CD8-positive, alpha-beta memory T cell (primary cell): ENCODE measurements around the gene SLC8A1. TPM values are rescaled to one million over a fixed set of nuclear protein-coding genes. Genes with fewer than 3 reads are reported as not detected.

Experiments used
- CTCF ChIA-PET: fragments of 350-600 bp; sonication (Branson Sonifier 250); formaldehyde crosslinking; loops from one replicate; lab custom pipeline; 2021; ENCODE audit warnings: antibody characterized with exemption; lab: Charles Lee
- POLR2A ChIA-PET: fragments of 350-600 bp; sonication (Branson Sonifier 250); formaldehyde crosslinking; loops from one replicate; lab custom pipeline; 2021; ENCODE audit warnings: antibody characterized with exemption; lab: Charles Lee
- DNase-seq, 5 donors: peaks; one replicate each; pipeline versions ENCODE4 v3.0.0 to v3.0.0-alpha.2; 2020 to 2022; ENCODE audit warnings: mixed read lengths in 1 of 5
- H3K27ac ChIP-seq: one replicate; pipeline ENCODE4 v1.7.0; 2013; ENCODE audit warnings: low read depth, mild to moderate bottlenecking, low read length, moderate library complexity
- H3K27me3 ChIP-seq: 2 replicates; pipeline ENCODE4 v1.7.0; 2013; ENCODE audit warnings: low read length, mild to moderate bottlenecking; ENCODE audit not compliant: insufficient read depth, poor library complexity, severe bottlenecking
- H3K36me3 ChIP-seq: 2 replicates; pipeline ENCODE4 v1.7.0; 2013; ENCODE audit warnings: mild to moderate bottlenecking, low read length, moderate library complexity; ENCODE audit not compliant: insufficient read depth
- H3K4me1 ChIP-seq: 2 replicates; pipeline ENCODE4 v1.7.0; 2013; ENCODE audit warnings: mild to moderate bottlenecking, low read length, moderate library complexity; ENCODE audit not compliant: insufficient read depth
- H3K4me3 ChIP-seq: 2 replicates; pipeline ENCODE4 v1.7.0; 2013; ENCODE audit warnings: mild to moderate bottlenecking, low read length
- H3K9me3 ChIP-seq: 2 replicates; pipeline ENCODE4 v1.7.0; 2013; ENCODE audit warnings: mild to moderate bottlenecking, low read length
- H3K27ac Mint-ChIP-seq, 8 donors: one replicate each; pipeline ENCODE4 v1.8.0; 2020 to 2021; ENCODE audit warnings: mixed read lengths in 8 of 8, mild to moderate bottlenecking in 6 of 8, inconsistent platforms in 3 of 8, moderate library complexity in 3 of 8
- H3K27me3 Mint-ChIP-seq, 2 donors: one replicate each; pipeline ENCODE4 v1.8.0; 2020 to 2021; ENCODE audit warnings: mixed read lengths in 2 of 2, mild to moderate bottlenecking in 1 of 2, moderate library complexity in 1 of 2
- H3K36me3 Mint-ChIP-seq, 3 donors: one replicate each; pipeline ENCODE4 v1.8.0; 2020 to 2021; ENCODE audit warnings: mixed read lengths in 3 of 3, inconsistent platforms in 1 of 3, mild to moderate bottlenecking in 1 of 3
- H3K4me1 Mint-ChIP-seq, 3 donors: one replicate each; pipeline ENCODE4 v1.8.0; 2020 to 2021; ENCODE audit warnings: mixed read lengths in 3 of 3, inconsistent platforms in 1 of 3, mild to moderate bottlenecking in 1 of 3
- H3K4me3 Mint-ChIP-seq, 7 donors: one replicate each; pipeline ENCODE4 v1.8.0; 2020 to 2021; ENCODE audit warnings: mixed read lengths in 7 of 7, mild to moderate bottlenecking in 6 of 7, moderate library complexity in 4 of 7, inconsistent platforms in 2 of 7
- H3K9me3 Mint-ChIP-seq, 5 donors: one replicate each; pipeline ENCODE4 v1.8.0; 2020 to 2022; ENCODE audit warnings: mixed read lengths in 5 of 5, mild to moderate bottlenecking in 3 of 5, moderate library complexity in 2 of 5, inconsistent platforms in 1 of 5
- polyA plus RNA-seq: library from polyadenylated mRNA; unstranded; fragments of 300-500 nt; fragmentation: Illumina TruSeq; gene quantifications from one replicate; pipeline ENCODE4 v1.2.3, GENCODE V29; 2021
- total RNA-seq, 2 experiments: library from RNA; stranded (reverse); gene quantifications; one replicate each; pipeline ENCODE4 v1.2.3, GENCODE V29; 2021

Gene SLC8A1
- total and polyA plus RNA-seq, 3 experiments from 2014 or later, result 0.15 to 0.22 TPM; not detected in 1

GRCh38 chr2:40360652-40361051 is 91.2 kb downstream of the SLC8A1 start:
- H3K4me1 Mint-ChIP-seq, result no peaks in the 10 kb centered on the region
- no peak for DNase-seq
- Histone ChIP-seq H3K27ac (no peak overlapping the region), H3K9me3 (no peaks in the 10 kb centered on the region), H3K4me3 (no peak overlapping the region), H3K4me1 (no peaks in the 10 kb centered on the region), H3K27me3 (no peaks in the 10 kb centered on the region), H3K36me3 (no peaks in the 10 kb centered on the region)
- H3K36me3 Mint-ChIP-seq, result no peaks in the 10 kb centered on the region
- ChIA-PET CTCF (no interaction called here), POLR2A (no interaction called here)
- H3K4me3 Mint-ChIP-seq, result no peak overlapping the region
- no peak overlapping the region for H3K27ac Mint-ChIP-seq
- peaks cover 0 to 6% (median 3%) of the 10 kb centered on the region in 5 donors for H3K9me3 Mint-ChIP-seq
- no peaks in the 10 kb centered on the region for H3K27me3 Mint-ChIP-seq

GRCh38 chr2:40359811-40360210 is 92.1 kb downstream of the SLC8A1 start:
- H3K27ac Mint-ChIP-seq, result no peak overlapping the region
- H3K27me3 ChIP-seq, result no peaks in the 10 kb centered on the region
- DNase-seq, result no peak
- no peak overlapping the region for H3K4me3 ChIP-seq
- H3K9me3 Mint-ChIP-seq, result peaks cover 0 to 6% (median 3%) of the 10 kb centered on the region in 5 donors
- H3K4me1 ChIP-seq, result no peaks in the 10 kb centered on the region
- no peaks in the 10 kb centered on the region for H3K9me3 ChIP-seq
- H3K36me3 Mint-ChIP-seq, result no peaks in the 10 kb centered on the region
- no peaks in the 10 kb centered on the region for H3K27me3 Mint-ChIP-seq
- no peak overlapping the region for H3K4me3 Mint-ChIP-seq
- CTCF ChIA-PET, result no interaction called here
- no peaks in the 10 kb centered on the region for H3K36me3 ChIP-seq
- POLR2A ChIA-PET, result no interaction called here
- H3K4me1 Mint-ChIP-seq, result no peaks in the 10 kb centered on the region
- no peak overlapping the region for H3K27ac ChIP-seq

- no peak for DNase-seq
- H3K9me3 ChIP-seq, result no peaks in the 10 kb centered on the region
- H3K9me3 Mint-ChIP-seq, result peaks cover 0 to 6% (median 3%) of the 10 kb centered on the region in 5 donors
- CTCF ChIA-PET, result no interaction called here
- no peak overlapping the region for H3K27ac ChIP-seq
- no peaks in the 10 kb centered on the region for H3K27me3 Mint-ChIP-seq
- H3K27me3 ChIP-seq, result no peaks in the 10 kb centered on the region
- no peaks in the 10 kb centered on the region for H3K4me1 ChIP-seq
- H3K4me3 Mint-ChIP-seq, result no peak overlapping the region
- POLR2A ChIA-PET, result no interaction called here
- H3K36me3 Mint-ChIP-seq, result no peaks in the 10 kb centered on the region
- H3K4me3 ChIP-seq, result no peak overlapping the region
- no peak overlapping the region for H3K27ac Mint-ChIP-seq
- H3K4me1 Mint-ChIP-seq, result no peaks in the 10 kb centered on the region
- no peaks in the 10 kb centered on the region for H3K36me3 ChIP-seq
Observed at GRCh38 chr2:40358783-40359182, 93.1 kb downstream of the SLC8A1 start.

GRCh38 chr2:40357667-40358066 is 94.2 kb downstream of the SLC8A1 start:
- no peak overlapping the region for H3K4me3 Mint-ChIP-seq
- no peaks in the 10 kb centered on the region for H3K27me3 Mint-ChIP-seq
- H3K9me3 Mint-ChIP-seq, result peaks cover 0 to 7% (median under 1%) of the 10 kb centered on the region in 5 donors
- H3K4me1 Mint-ChIP-seq, result no peaks in the 10 kb centered on the region
- Histone ChIP-seq H3K27me3 (no peaks in the 10 kb centered on the region), H3K4me3 (no peak overlapping the region), H3K27ac (no peak overlapping the region), H3K36me3 (no peaks in the 10 kb centered on the region), H3K4me1 (no peaks in the 10 kb centered on the region), H3K9me3 (no peaks in the 10 kb centered on the region)
- no peaks in the 10 kb centered on the region for H3K36me3 Mint-ChIP-seq
- DNase-seq, result no peak
- POLR2A ChIA-PET, result no interaction called here
- CTCF ChIA-PET, result no interaction called here
- no peak overlapping the region for H3K27ac Mint-ChIP-seq

- Histone ChIP-seq H3K27me3 (no peaks in the 10 kb centered on the region), H3K4me3 (no peak overlapping the region), H3K27ac (no peak overlapping the region), H3K36me3 (no peaks in the 10 kb centered on the region), H3K9me3 (no peaks in the 10 kb centered on the region), H3K4me1 (no peaks in the 10 kb centered on the region)
- peaks cover 0 to 6% (median 0%) of the 10 kb centered on the region in 5 donors for H3K9me3 Mint-ChIP-seq
- H3K27ac Mint-ChIP-seq, result no peak overlapping the region
- no peaks in the 10 kb centered on the region for H3K27me3 Mint-ChIP-seq
- POLR2A ChIA-PET, result no interaction called here
- H3K4me1 Mint-ChIP-seq, result no peaks in the 10 kb centered on the region
- H3K36me3 Mint-ChIP-seq, result no peaks in the 10 kb centered on the region
- DNase-seq, result no peak
- CTCF ChIA-PET, result no interaction called here
- H3K4me3 Mint-ChIP-seq, result no peak overlapping the region
Observed at GRCh38 chr2:40355451-40355850, 96.4 kb downstream of the SLC8A1 start.

GRCh38 chr2:40353231-40353630 is 98.7 kb downstream of the SLC8A1 start:
- CTCF ChIA-PET, result no interaction called here
- H3K27me3 Mint-ChIP-seq, result no peaks in the 10 kb centered on the region
- POLR2A ChIA-PET, result no interaction called here

GRCh38 chr2:40352703-40353099 is 99.2 kb downstream of the SLC8A1 start:
- Histone ChIP-seq H3K9me3 (no peaks in the 10 kb centered on the region), H3K4me3 (no peak overlapping the region), H3K36me3 (no peaks in the 10 kb centered on the region), H3K4me1 (no peaks in the 10 kb centered on the region), H3K27me3 (no peaks in the 10 kb centered on the region), H3K27ac (no peak overlapping the region)
- CTCF ChIA-PET, result no interaction called here
- no peaks in the 10 kb centered on the region for H3K4me1 Mint-ChIP-seq
- no peak overlapping the region for H3K4me3 Mint-ChIP-seq
- no peak for DNase-seq
- H3K27ac Mint-ChIP-seq, result no peak overlapping the region
- H3K27me3 Mint-ChIP-seq, result no peaks in the 10 kb centered on the region
- POLR2A ChIA-PET, result no interaction called here
- H3K36me3 Mint-ChIP-seq, result no peaks in the 10 kb centered on the region
- peaks cover 0 to 3% (median 0%) of the 10 kb centered on the region in 5 donors for H3K9me3 Mint-ChIP-seq

More at GRCh38 chr2:40353231-40353630, 98.7 kb downstream of the SLC8A1 start:
- Mint-ChIP-seq H3K27ac (no peak overlapping the region), H3K9me3 (peaks cover 0 to 6% (median 0%) of the 10 kb centered on the region in 5 donors), H3K36me3 (no peaks in the 10 kb centered on the region), H3K4me3 (no peak overlapping the region), H3K4me1 (no peaks in the 10 kb centered on the region)
- H3K27ac ChIP-seq, result no peak overlapping the region
- no peak overlapping the region for H3K4me3 ChIP-seq
- H3K27me3 ChIP-seq, result no peaks in the 10 kb centered on the region
- DNase-seq, result no peak
- H3K9me3 ChIP-seq, result no peaks in the 10 kb centered on the region
- H3K4me1 ChIP-seq, result no peaks in the 10 kb centered on the region
- no peaks in the 10 kb centered on the region for H3K36me3 ChIP-seq

GRCh38 chr2:40352041-40352702 is 99.7 kb downstream of the SLC8A1 start:
- Histone ChIP-seq H3K9me3 (no peaks in the 10 kb centered on the region), H3K27ac (no peak overlapping the region), H3K27me3 (no peaks in the 10 kb centered on the region), H3K4me3 (no peak overlapping the region), H3K4me1 (no peaks in the 10 kb centered on the region), H3K36me3 (no peaks in the 10 kb centered on the region)
- Mint-ChIP-seq H3K27me3 (no peaks in the 10 kb centered on the region), H3K36me3 (no peaks in the 10 kb centered on the region), H3K4me3 (no peak overlapping the region), H3K9me3 (peaks cover 0 to 3% (median 0%) of the 10 kb centered on the region in 5 donors), H3K4me1 (no peaks in the 10 kb centered on the region), H3K27ac (no peak overlapping the region)
- POLR2A ChIA-PET, result no interaction called here
- DNase-seq, result no peak
- CTCF ChIA-PET, result no interaction called here
